GM12878 (cell line): ENCODE data around the gene LPIN1. TPM values are rescaled to one million over a fixed set of nuclear protein-coding genes. Genes with fewer than 3 reads are reported as not detected.
A peak's percentile ranks its signal among the peaks of the same experiment; 100 is the strongest.

Experiments
- ASH2L ChIP-seq: fragments of 300-600, 200-600 bp; sonication (generic); IDR thresholded peaks from 2 replicates; pipeline ENCODE4 v1.6.1; 2017; ENCODE audit warnings: low read depth, mild to moderate bottlenecking, borderline replicate concordance
- BACH1 ChIP-seq: fragments of 450-650 bp; IDR thresholded peaks from 2 replicates; pipeline ENCODE4 v1.6.1; 2017; ENCODE audit warnings: mild to moderate bottlenecking, borderline replicate concordance
- BCLAF1 ChIP-seq: fragments of 450-650 bp; IDR thresholded peaks from 2 replicates; pipeline ENCODE4 v1.6.1; 2017; ENCODE audit warnings: antibody characterized with exemption, mild to moderate bottlenecking, moderate library complexity
- BHLHE40 ChIP-seq, 2 experiments: fragments of 450-650 bp in 1 of 2; IDR thresholded peaks; 2 replicates each; pipeline ENCODE4 v1.6.1; 2011 to 2017; ENCODE audit warnings: low read depth in 2 of 2, borderline replicate concordance in 1 of 2, improper control_type of control experiment in 1 of 2, low read length in 1 of 2, mild to moderate bottlenecking in 1 of 2
- CHD1 ChIP-seq: IDR thresholded peaks from 2 replicates; pipeline ENCODE4 v1.6.1; 2012; ENCODE audit warnings: low read depth, low read length, improper control_type of control experiment
- CHD2 ChIP-seq: IDR thresholded peaks from 2 replicates; pipeline ENCODE4 v1.6.1; 2011; ENCODE audit warnings: low read depth, low read length, improper control_type of control experiment, borderline replicate concordance
- CREM ChIP-seq: IDR thresholded peaks from 2 replicates; pipeline ENCODE4 v1.6.1; 2014; ENCODE audit warnings: antibody characterized with exemption, low read depth
- ELK1 ChIP-seq: IDR thresholded peaks from 2 replicates; pipeline ENCODE4 v1.6.1; 2012; ENCODE audit warnings: low read depth, low read length, improper control_type of control experiment
- ETV6 ChIP-seq, 2 experiments: fragments of 450-650 bp in 1 of 2; IDR thresholded peaks in 1 of 2; conservative IDR thresholded peaks in 1 of 2; 2 replicates each; pipeline ENCODE4 v1.6.1; 2014; ENCODE audit warnings: antibody characterized with exemption in 1 of 2, borderline replicate concordance in 1 of 2, low read depth in 1 of 2, mild to moderate bottlenecking in 1 of 2, moderate library complexity in 1 of 2
- FOXM1 ChIP-seq: IDR thresholded peaks from 2 replicates; pipeline ENCODE4 v1.6.1; 2012; ENCODE audit warnings: low read depth, mild to moderate bottlenecking, inconsistent platforms, low read length, moderate library complexity
- IRF5 ChIP-seq: fragments of 450-650 bp; IDR thresholded peaks from 2 replicates; pipeline ENCODE4 v1.6.1; 2017; ENCODE audit warnings: borderline replicate concordance
- LARP7 ChIP-seq: fragments of 450-650 bp; IDR thresholded peaks from 2 replicates; pipeline ENCODE4 v1.6.1; 2017; ENCODE audit warnings: mild to moderate bottlenecking
- NBN ChIP-seq: fragments of 450-650 bp; IDR thresholded peaks from 2 replicates; pipeline ENCODE4 v1.6.1; 2016
- PRDM15 ChIP-seq: fragments of 450-650 bp; formaldehyde crosslinking; IDR thresholded peaks from 2 replicates; pipeline ENCODE4 v1.4.0; 2020; ENCODE audit warnings: mild to moderate bottlenecking, moderate library complexity
- SKIL ChIP-seq: fragments of 450-650 bp; IDR thresholded peaks from 2 replicates; pipeline ENCODE4 v1.6.1; 2017; ENCODE audit warnings: mild to moderate bottlenecking, low read depth, inconsistent platforms; ENCODE audit not compliant: poor library complexity, severe bottlenecking
- SP1 ChIP-seq: IDR thresholded peaks from one replicate; pipeline ENCODE4 v1.6.1; 2011; ENCODE audit warnings: low read depth, low read length
- STAT3 ChIP-seq: IDR thresholded peaks from 2 replicates; pipeline ENCODE4 v1.6.1; 2011; ENCODE audit warnings: low read depth, low read length, improper control_type of control experiment
- polyA plus RNA-seq, 11 experiments: library from polyadenylated mRNA; depleted of rRNA in 4 of 11; unstranded in 6 of 11; stranded (reverse) in 5 of 11; fragments of >200 nt; fragmentation: Nextera tagmentation in 4 of 11; fragmentation: Illumina TruSeq in 1 of 11; extraction: Ambion mirVana in 4 of 11; extraction: Trizol in 1 of 11; gene quantifications; 1 replicate in 1 of 11; 2 replicates in 10 of 11; pipeline versions ENCODE4 v1.2.1 to v1.2.3, GENCODE V29; 2011 to 2016; ENCODE audit warnings: inconsistent platforms in 2 of 11, missing spikeins in 2 of 11, low read depth in 1 of 11
- total RNA-seq, 4 experiments: library from RNA; depleted of rRNA in 3 of 4; stranded (reverse); fragments of >200 nt in 3 of 4; fragmentation: Illumina TruSeq in 1 of 4; extraction: Trizol in 1 of 4; gene quantifications; 2 replicates each; pipeline versions ENCODE4 v1.2.1 to v1.2.3, GENCODE V29; 2013 to 2021

The LPIN1 gene
- total and polyA plus RNA-seq, 10 of the 15 experiments (the other 5 are each of a cell fraction or from before 2014, with no cell fraction given), result 18.8 to 82.5 (median 50.3) TPM

- no peak for TF ChIP-seq ASH2L
- no peak for TF ChIP-seq BACH1
- TF ChIP-seq SKIL, result no peak
- TF ChIP-seq CREM, result no peak
- TF ChIP-seq LARP7, result no peak
- TF ChIP-seq BHLHE40 (IDR thresholded peaks at IDR 0.05; ENCODE audit: borderline replicate concordance in 1 of 2, low read depth in 2 of 2, low read length in 1 of 2), result 0 out of 4 replicates have a peak, but pooled peaks of 1 of the 2 experiments have one; percentile 15
- TF ChIP-seq IRF5, result no peak
- no peak for TF ChIP-seq FOXM1
- TF ChIP-seq NBN, result peak; percentile 52; the same call in 1 of the 2 replicates
- TF ChIP-seq CHD1, result no peak
- TF ChIP-seq ETV6 (conservative IDR thresholded peaks at IDR 0.05 in 1 of 2, IDR thresholded peaks at IDR 0.05 in 1 of 2; ENCODE audit: borderline replicate concordance in 1 of 2, low read depth in 1 of 2), result no peak
- 0 out of 2 replicates have a peak, but pooled peaks have one; percentile 33 for TF ChIP-seq ELK1
- no peak for TF ChIP-seq PRDM15 (CRISPR knock-in tag)
- TF ChIP-seq CHD2, result 0 out of 2 replicates have a peak, but pooled peaks have one; percentile 36
- TF ChIP-seq SP1, result no peak
- no peak for TF ChIP-seq BCLAF1
- TF ChIP-seq STAT3, result no peak
These were observed 117.3 kb downstream of the LPIN1 start (continued) for GRCh38 chr2:11863513-11864328.
